ENCODE results near the gene CCDC9.
"Not testable (repeated sequence)": the region's sequence is repeated elsewhere in the genome, so short reads cannot be mapped to it uniquely, and the experiment has no call there.

The CCDC9 gene

GRCh38 chr19:47266401-47266941 lies 10.1 kb downstream of the CCDC9 start:
- H3K4me1 Mint-ChIP-seq (ENCODE audit: low read depth), result no peaks in the 10 kb centered on the region
- peaks cover 34% of the 10 kb centered on the region for H3K36me3 Mint-ChIP-seq (ENCODE audit: low read depth)
- no peak overlapping the region for H3K27ac Mint-ChIP-seq
- no peaks in the 10 kb centered on the region for H3K27me3 Mint-ChIP-seq (ENCODE audit: low read depth)
- no peak overlapping the region for H3K4me3 Mint-ChIP-seq
- no peaks in the 10 kb centered on the region for H3K9me3 Mint-ChIP-seq

GRCh38 chr19:47267350-47267759 lies 11.0 kb downstream of the CCDC9 start:
- Mint-ChIP-seq H3K4me3 (no peak overlapping the region), H3K27me3 (ENCODE audit: low read depth) (no peaks in the 10 kb centered on the region), H3K36me3 (ENCODE audit: low read depth) (peaks cover 32% of the 10 kb centered on the region), H3K9me3 (no peaks in the 10 kb centered on the region), H3K27ac (no peak overlapping the region), H3K4me1 (ENCODE audit: low read depth) (no peaks in the 10 kb centered on the region)

GRCh38 chr19:47268028-47268427 lies 11.7 kb downstream of the CCDC9 start:
- H3K36me3 Mint-ChIP-seq (ENCODE audit: low read depth), result peaks cover 29% of the 10 kb centered on the region
- H3K27me3 Mint-ChIP-seq (ENCODE audit: low read depth), result no peaks in the 10 kb centered on the region
- H3K27ac Mint-ChIP-seq, result no peak overlapping the region
- H3K4me3 Mint-ChIP-seq, result no peak overlapping the region
- peaks cover 4% of the 10 kb centered on the region for H3K4me1 Mint-ChIP-seq (ENCODE audit: low read depth)
- no peaks in the 10 kb centered on the region for H3K9me3 Mint-ChIP-seq

GRCh38 chr19:47269596-47269995 lies 13.3 kb downstream of the CCDC9 start:
- Mint-ChIP-seq H3K27me3 (ENCODE audit: low read depth) (no peaks in the 10 kb centered on the region), H3K36me3 (ENCODE audit: low read depth) (peaks cover 25% of the 10 kb centered on the region), H3K9me3 (no peaks in the 10 kb centered on the region), H3K27ac (peak overlapping the region; percentile 54), H3K4me3 (no peak overlapping the region), H3K4me1 (ENCODE audit: low read depth) (peaks cover 4% of the 10 kb centered on the region)

- Mint-ChIP-seq H3K36me3 (ENCODE audit: low read depth) (peaks cover 23% of the 10 kb centered on the region), H3K4me3 (no peak overlapping the region), H3K4me1 (ENCODE audit: low read depth) (peaks cover 6% of the 10 kb centered on the region), H3K27me3 (ENCODE audit: low read depth) (no peaks in the 10 kb centered on the region), H3K27ac (no peak overlapping the region), H3K9me3 (no peaks in the 10 kb centered on the region)
Observed at GRCh38 chr19:47270408-47270807, 14.1 kb downstream of the CCDC9 start.

GRCh38 chr19:47271949-47272348 lies 15.6 kb downstream of the CCDC9 start:
- Mint-ChIP-seq H3K9me3 (no peaks in the 10 kb centered on the region), H3K27me3 (ENCODE audit: low read depth) (no peaks in the 10 kb centered on the region), H3K36me3 (ENCODE audit: low read depth) (peaks cover 18% of the 10 kb centered on the region), H3K27ac (no peak overlapping the region), H3K4me1 (ENCODE audit: low read depth) (peaks cover 11% of the 10 kb centered on the region), H3K4me3 (no peak overlapping the region)

- peak overlapping the region; percentile 80 for H3K27ac Mint-ChIP-seq
- H3K4me1 Mint-ChIP-seq (ENCODE audit: low read depth), result peaks cover 11% of the 10 kb centered on the region
- no peaks in the 10 kb centered on the region for H3K27me3 Mint-ChIP-seq (ENCODE audit: low read depth)
- peaks cover 16% of the 10 kb centered on the region for H3K36me3 Mint-ChIP-seq (ENCODE audit: low read depth)
- no peaks in the 10 kb centered on the region for H3K9me3 Mint-ChIP-seq
- H3K4me3 Mint-ChIP-seq, result peak overlapping the region; percentile 90
Observed at GRCh38 chr19:47272448-47273312, 16.4 kb downstream of the CCDC9 start.

- H3K27ac Mint-ChIP-seq, result peak overlapping the region; percentile 95
- peaks cover 18% of the 10 kb centered on the region for H3K36me3 Mint-ChIP-seq (ENCODE audit: low read depth)
- peak overlapping the region; percentile 90 for H3K4me3 Mint-ChIP-seq
- H3K9me3 Mint-ChIP-seq, result no peaks in the 10 kb centered on the region
- H3K4me1 Mint-ChIP-seq (ENCODE audit: low read depth), result peaks cover 14% of the 10 kb centered on the region
- no peaks in the 10 kb centered on the region for H3K27me3 Mint-ChIP-seq (ENCODE audit: low read depth)
Observed at GRCh38 chr19:47273313-47274070, 17.2 kb downstream of the CCDC9 start.

- peak within 1 kb of the TSS; percentile 95 for H3K27ac Mint-ChIP-seq
- peak within 1 kb of the TSS; percentile 90 for H3K4me3 Mint-ChIP-seq
- peaks cover 18% of the 10 kb centered on the region for H3K36me3 Mint-ChIP-seq (ENCODE audit: low read depth)
- no peaks in the 10 kb centered on the region for H3K27me3 Mint-ChIP-seq (ENCODE audit: low read depth)
- no peaks in the 10 kb centered on the region for H3K9me3 Mint-ChIP-seq
- H3K4me1 Mint-ChIP-seq (ENCODE audit: low read depth), result peaks cover 14% of the 10 kb centered on the region
Observed at GRCh38 chr19:47274071-47274890, 18.0 kb downstream of the CCDC9 start, which contains the start of gene INAFM1. TSS of gene INAFM1 (plus strand) at chr19:47274885. CDS start at chr19:47274920, 35 bp downstream.

- peaks cover 15% of the 10 kb centered on the region for H3K36me3 Mint-ChIP-seq (ENCODE audit: low read depth)
- H3K9me3 Mint-ChIP-seq, result no peaks in the 10 kb centered on the region
- H3K4me1 Mint-ChIP-seq (ENCODE audit: low read depth), result peaks cover 16% of the 10 kb centered on the region
- H3K4me3 Mint-ChIP-seq, result peak overlapping the region; percentile 62
- H3K27me3 Mint-ChIP-seq (ENCODE audit: low read depth), result no peaks in the 10 kb centered on the region
- H3K27ac Mint-ChIP-seq, result peak overlapping the region; percentile 43
Observed at GRCh38 chr19:47274891-47275761, 18.8 kb downstream of the CCDC9 start.

- H3K36me3 Mint-ChIP-seq (ENCODE audit: low read depth), result peaks cover 9% of the 10 kb centered on the region
- no peaks in the 10 kb centered on the region for H3K9me3 Mint-ChIP-seq
- H3K4me1 Mint-ChIP-seq (ENCODE audit: low read depth), result peaks cover 16% of the 10 kb centered on the region
- H3K4me3 Mint-ChIP-seq, result peak overlapping the region; percentile 62
- peak overlapping the region; percentile 43 for H3K27ac Mint-ChIP-seq
- H3K27me3 Mint-ChIP-seq (ENCODE audit: low read depth), result no peaks in the 10 kb centered on the region
Observed at GRCh38 chr19:47275791-47276461, 19.6 kb downstream of the CCDC9 start.

GRCh38 chr19:47276513-47276912 lies 20.2 kb downstream of the CCDC9 start:
- not testable (repeated sequence) for H3K27me3 Mint-ChIP-seq (ENCODE audit: low read depth); H3K4me3 Mint-ChIP-seq; H3K27ac Mint-ChIP-seq; H3K36me3 Mint-ChIP-seq (ENCODE audit: low read depth); H3K9me3 Mint-ChIP-seq
- peaks cover 16% of the 10 kb centered on the region for H3K4me1 Mint-ChIP-seq (ENCODE audit: low read depth)
